DMS114 treated with DMSO at 0.1 percent for 48 hours (cell line): Measurements from ENCODE around the gene RHOXF2B.
"Not testable (repeated sequence)": the region's sequence is repeated elsewhere in the genome, so short reads cannot be mapped to it uniquely, and the experiment has no call there.

Source experiments
- DNase-seq: peaks from one replicate; lab custom pipeline; 2025; ENCODE audit not compliant: unreplicated experiment; lab: John Stamatoyannopoulos, UW

The RHOXF2B gene

GRCh38 chrX:120077590-120077989, at the start of gene RHOXF2B:
TSS of gene RHOXF2B (minus strand) at chrX:120077690. CDS start at chrX:120077552, 138 bp downstream.
- DNase-seq, result not testable (repeated sequence)

GRCh38 chrX:120125444-120125843, 48.0 kb upstream of the RHOXF2B start:
- DNase-seq, result no peak

DNA sequence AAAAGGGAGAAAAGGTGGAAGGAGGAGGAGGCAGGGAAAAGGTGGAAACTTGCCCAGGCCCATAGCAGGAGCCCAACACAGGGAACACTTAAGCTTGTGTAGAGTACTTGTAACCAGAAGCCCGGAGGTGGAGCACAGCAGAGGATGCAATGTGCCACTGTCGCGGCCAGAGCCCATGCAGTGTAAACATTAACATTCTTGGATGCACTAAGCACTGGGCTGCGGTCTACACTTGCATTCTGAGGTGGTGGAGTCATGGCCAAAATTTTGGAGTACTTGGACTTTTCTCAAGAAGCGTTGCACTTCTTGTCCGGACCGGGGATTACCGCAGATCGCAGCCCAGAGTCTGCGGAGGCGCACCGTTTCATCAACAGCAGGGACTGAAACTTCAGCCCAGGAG, 42.7 kb upstream of the RHOXF2B start:
- DNase-seq, result no peak

GRCh38 chrX:120115438-120115963, 38.0 kb upstream of the RHOXF2B start, which contains the start of gene RHOXF1:
TSS of gene RHOXF1 (minus strand) at chrX:120115913. CDS start at chrX:120115862, 51 bp downstream.
- DNase-seq, result no peak

GRCh38 chrX:120111611-120112010, 34.1 kb upstream of the RHOXF2B start:
- DNase-seq, result no peak

DNA sequence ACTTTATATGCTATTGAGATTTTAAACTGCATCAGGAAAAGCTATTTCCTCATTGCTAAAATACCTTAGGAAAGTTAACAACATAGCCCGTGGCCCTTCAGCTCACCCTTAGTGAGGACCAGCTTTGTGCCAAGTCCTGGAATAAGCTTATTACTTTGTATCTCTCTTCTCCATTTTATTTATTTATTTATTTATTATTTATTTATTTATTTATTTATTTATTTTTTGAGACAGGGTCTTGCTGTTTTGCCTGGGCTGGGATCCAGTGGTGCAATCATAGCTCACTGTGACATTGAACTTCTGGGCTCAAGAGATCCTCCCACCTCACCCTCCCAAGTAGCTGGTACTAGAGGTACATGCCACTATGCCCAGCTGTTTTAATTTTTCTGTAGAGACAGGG, 31.9 kb upstream of the RHOXF2B start:
- DNase-seq, result no peak

DNA sequence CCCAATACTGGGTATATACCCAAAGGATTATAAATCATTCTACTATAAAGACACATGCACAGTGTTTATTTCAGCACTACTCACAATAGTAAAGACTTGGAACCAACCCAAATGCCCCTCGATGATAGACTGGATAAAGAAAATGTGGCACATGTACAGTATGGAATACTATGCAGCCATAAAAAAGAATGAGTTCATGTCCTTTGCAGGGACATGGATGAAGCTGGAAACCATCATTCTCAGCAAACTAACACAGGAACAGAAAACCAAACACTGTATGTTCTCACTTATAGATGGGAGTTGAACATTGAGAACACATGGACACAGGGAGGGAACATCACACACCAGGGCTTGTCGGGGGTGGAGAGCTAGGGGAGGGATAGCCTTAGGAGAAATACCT, 27.2 kb upstream of the RHOXF2B start:
- not testable (repeated sequence) for DNase-seq

DNA sequence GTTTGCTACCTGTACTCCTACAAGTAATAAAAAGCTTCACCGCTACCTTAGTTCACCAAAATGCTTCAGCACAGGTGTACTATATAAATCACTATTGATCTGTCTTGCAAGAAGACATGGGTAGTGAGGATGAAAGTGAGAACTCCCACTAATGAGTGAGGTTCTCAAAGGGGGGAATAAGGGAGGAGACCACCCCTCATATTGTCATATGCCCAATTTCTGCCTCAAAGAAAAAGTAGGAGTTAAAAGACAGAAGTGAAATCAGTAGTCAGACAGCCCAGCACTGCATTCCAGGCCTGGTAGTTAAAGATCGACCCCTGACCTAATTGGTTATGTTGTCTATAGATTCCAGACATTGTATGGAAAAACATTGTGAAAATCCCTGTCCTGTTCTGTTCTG, 23.6 kb upstream of the RHOXF2B start:
- DNase-seq, result not testable (repeated sequence)

DNA sequence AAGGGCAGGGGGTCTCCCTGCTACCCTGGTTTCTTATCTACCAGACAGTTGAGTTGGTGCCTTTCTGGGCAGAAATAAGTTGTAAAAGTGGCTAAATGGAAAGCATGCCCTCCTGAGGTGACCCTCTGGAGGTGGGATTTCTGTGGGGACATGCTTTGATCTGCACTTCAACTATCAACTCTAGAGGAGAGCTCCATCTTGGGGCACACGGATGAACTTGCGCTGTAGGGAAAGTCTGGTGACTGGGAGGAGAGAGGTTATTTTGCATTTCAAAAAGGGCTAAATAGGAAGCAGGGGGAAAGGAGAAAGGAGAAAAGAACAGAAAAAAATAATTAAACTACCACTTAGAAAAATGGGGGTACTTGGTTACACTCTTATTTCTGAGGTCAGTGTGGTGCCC, 12.7 kb upstream of the RHOXF2B start:
- no peak for DNase-seq

GRCh38 chrX:120087289-120088017, 10.0 kb upstream of the RHOXF2B start:
- no peak for DNase-seq

GRCh38 chrX:120085553-120086185, 8.2 kb upstream of the RHOXF2B start:
- not testable (repeated sequence) for DNase-seq

GRCh38 chrX:120066169-120066568, 11.3 kb downstream of the RHOXF2B start:
- not testable (repeated sequence) for DNase-seq

DNA sequence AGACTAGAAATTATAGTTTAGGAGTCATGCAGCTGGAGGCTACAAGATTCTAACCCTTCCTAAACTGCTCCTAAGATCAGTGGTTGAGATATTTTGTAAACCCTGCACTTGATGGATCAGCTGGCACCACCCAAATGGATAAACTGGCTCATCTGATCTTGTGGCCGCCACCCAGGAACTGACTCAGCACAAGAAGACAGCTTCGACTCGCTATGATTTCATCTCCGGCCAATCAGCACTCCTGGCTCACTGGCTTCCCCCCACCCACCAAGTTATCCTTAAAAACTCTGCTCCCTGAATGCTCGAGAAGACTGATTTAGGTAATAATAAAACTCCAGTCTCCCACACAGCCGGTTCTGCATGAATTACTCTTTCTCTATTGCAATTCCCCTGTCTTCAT, 34.8 kb downstream of the RHOXF2B start:
- DNase-seq, result not testable (repeated sequence)

GRCh38 chrX:120042247-120042646, 35.2 kb downstream of the RHOXF2B start:
- not testable (repeated sequence) for DNase-seq

DNA sequence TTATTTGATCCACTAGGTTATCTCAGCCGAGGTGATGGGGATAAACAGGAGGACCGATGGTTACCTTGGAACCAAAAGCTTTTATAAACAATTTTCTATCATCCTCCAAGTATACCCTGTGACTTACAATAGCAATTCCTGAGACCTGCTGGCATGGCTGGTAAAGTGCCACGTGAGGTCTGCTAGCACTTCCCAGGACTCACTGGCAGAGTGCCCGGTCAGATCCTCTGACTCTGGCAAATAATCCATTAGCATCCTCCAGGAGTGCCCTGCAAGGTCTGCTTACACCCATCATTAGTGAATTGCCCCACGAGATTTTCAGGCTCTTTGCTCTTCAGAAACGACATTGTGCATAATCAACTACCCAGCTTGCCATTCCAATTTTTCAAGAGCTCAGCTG, 37.3 kb downstream of the RHOXF2B start:
- not testable (repeated sequence) for DNase-seq

DNA sequence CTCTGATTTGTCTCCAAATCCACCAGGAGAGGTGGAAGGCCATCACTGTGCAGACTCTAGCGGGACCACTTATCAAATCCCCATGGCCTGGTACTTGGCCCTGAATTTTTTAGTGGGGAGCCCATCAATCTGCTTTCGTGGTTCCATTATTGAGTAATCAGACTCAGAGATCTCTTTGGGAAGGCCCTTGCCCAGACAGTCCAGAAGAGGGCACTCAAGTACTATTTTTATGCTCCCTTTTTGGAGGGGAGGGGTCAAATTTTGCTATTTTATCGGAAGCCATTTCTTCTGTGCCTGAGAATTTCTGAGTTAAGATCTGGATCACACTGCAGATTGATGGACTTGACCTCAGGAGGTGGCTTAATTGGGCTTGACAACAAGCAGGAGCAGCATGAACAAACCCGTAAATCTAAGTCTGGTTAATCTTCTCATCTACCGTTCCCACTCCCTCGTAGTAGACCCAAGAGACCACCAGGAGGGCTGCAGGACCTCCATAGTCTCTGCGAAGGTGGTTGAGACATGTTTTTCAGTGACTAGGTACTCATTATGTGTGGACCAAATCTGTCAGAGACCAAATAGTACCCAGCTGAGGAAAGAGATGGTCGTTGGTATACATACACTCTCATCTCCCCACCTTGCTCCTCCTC, 38.3 kb downstream of the RHOXF2B start:
- DNase-seq, result not testable (repeated sequence)

GRCh38 chrX:120036704-120037103, 40.8 kb downstream of the RHOXF2B start:
- DNase-seq, result no peak

DNA sequence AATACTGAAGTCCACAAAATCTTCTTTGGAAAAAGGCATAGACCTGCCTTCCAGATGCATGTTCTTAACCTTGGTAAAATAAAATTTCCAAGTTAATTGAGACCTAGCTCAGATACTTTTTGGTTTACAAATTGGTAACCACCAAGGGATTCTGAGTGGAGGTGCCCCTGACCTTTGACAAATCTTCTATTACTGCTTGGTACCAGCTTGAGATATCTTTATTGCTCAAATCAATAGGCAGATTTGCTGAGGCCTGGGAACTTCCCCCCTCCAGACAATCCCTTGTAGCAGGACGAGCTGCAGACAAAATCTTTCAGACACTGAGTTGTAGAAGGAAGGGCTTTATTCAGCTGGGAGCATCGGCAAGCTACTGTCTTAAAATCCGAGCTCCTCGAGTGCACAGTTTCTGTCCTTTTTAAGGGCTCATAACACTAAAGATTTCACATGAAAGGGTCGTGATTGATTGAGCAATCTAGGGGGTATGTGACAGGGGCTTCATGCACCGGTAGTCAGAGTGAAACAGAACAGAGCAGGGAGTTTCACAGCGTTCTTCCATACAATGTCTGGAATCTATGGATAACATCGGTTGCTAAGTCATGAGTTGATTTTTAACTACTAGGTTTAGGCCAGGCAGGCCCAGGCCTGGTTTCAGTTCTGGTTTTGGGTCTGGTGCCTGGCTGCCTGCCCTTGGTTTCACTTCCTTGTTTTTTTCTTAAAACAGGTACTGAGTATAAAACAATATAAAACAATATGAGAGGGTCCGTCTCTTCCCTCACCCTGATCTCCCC, 41.8 kb downstream of the RHOXF2B start:
- not testable (repeated sequence) for DNase-seq

- no peak for DNase-seq
Observed at GRCh38 chrX:120029354-120029753, 48.1 kb downstream of the RHOXF2B start.

- no peak for DNase-seq
Observed at GRCh38 chrX:120023259-120023658, 54.2 kb downstream of the RHOXF2B start.

DNA sequence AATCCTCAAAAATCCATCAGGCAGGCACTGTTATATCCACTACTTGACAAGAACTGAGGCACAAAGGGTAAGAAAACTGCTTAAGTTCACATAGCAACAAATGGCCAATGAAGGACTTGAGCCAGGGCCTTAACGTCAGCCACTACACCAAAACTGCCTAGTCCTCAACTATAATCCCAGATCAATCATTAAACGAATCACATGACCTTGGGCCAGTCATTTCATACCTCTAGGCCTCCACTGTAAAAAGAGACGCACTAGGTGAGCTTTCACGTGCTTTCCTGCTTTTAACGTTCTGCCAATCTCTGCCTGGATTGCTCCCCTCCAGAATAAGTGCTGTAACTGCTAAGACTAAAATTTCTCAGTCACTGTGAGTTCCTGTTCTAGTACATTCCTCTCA, 54.7 kb downstream of the RHOXF2B start:
- no peak for DNase-seq
